Chondrocyte (in vitro differentiated cells): Measurements from ENCODE around the gene FUBP3. TPM values are rescaled to one million over a fixed set of nuclear protein-coding genes. Genes with fewer than 3 reads are reported as not detected.
A peak's percentile ranks its signal among the peaks of the same experiment; 100 is the strongest.

Source experiments
- DNase-seq: peaks from one replicate; pipeline ENCODE4 v3.0.0; 2021; ENCODE audit warnings: mixed read lengths, low spot score
- H3K27ac Mint-ChIP-seq: one replicate; pipeline ENCODE4 v1.8.0; 2021; ENCODE audit warnings: mild to moderate bottlenecking, moderate library complexity, mixed read lengths; ENCODE audit not compliant: unreplicated experiment
- H3K27me3 Mint-ChIP-seq: 2 replicates; pipeline ENCODE4 v1.8.0; 2021; ENCODE audit warnings: low read depth, mixed read lengths
- H3K36me3 Mint-ChIP-seq: 2 replicates; pipeline ENCODE4 v1.8.0; 2021; ENCODE audit warnings: low read depth, mixed read lengths
- H3K4me1 Mint-ChIP-seq: 2 replicates; pipeline ENCODE4 v1.8.0; 2021; ENCODE audit warnings: low read depth, mild to moderate bottlenecking, mixed read lengths
- H3K4me3 Mint-ChIP-seq: one replicate; pipeline ENCODE4 v1.8.0; 2021; ENCODE audit warnings: mild to moderate bottlenecking, moderate library complexity, mixed read lengths; ENCODE audit not compliant: unreplicated experiment
- H3K9me3 Mint-ChIP-seq: 2 replicates; pipeline ENCODE4 v1.8.0; 2021; ENCODE audit warnings: low read depth, mixed read lengths
- total RNA-seq: library from RNA; stranded (reverse); gene quantifications from 3 replicates; pipeline ENCODE4 v1.2.1, GENCODE V29; 2021
- TF ChIP-seq, protein P1 (sequence below): fragments of 200-600 bp; sonication (generic); IDR thresholded peaks from 2 replicates; pipeline ENCODE4 v1.5.0; 2021; ENCODE audit warnings: antibody characterized with exemption, mild to moderate bottlenecking, moderate library complexity

The FUBP3 gene
- total RNA-seq, 1 donor from 2014 or later, result 52.8 TPM

DNA sequence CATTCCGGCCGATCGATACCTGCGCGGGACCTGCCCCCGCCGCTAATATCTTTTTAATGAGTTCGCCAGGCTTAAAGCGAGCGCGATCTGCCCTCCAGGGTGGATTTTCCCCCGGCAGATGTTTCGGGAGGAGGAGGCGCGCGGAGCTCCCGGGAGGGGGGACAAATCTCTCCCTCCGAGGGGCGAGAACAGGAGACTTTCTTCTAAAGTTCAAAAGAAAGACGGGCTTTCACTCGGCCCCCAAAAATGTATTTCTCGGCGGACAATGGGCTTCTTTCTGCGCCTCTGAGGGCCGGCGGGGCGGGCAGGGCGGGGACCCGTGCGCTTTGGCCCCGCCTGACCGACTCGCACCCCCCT, 80.9 kb downstream of the FUBP3 start:
- Mint-ChIP-seq H3K9me3 (no peaks in the 10 kb centered on the region), H3K36me3 (peaks cover 2% of the 10 kb centered on the region), H3K27me3 (peaks cover 66% of the 10 kb centered on the region), H3K27ac (no peak overlapping the region), H3K4me3 (no peak overlapping the region), H3K4me1 (peaks cover 16% of the 10 kb centered on the region)
- DNase-seq, result no peak
- TF ChIP-seq, protein P1, sequence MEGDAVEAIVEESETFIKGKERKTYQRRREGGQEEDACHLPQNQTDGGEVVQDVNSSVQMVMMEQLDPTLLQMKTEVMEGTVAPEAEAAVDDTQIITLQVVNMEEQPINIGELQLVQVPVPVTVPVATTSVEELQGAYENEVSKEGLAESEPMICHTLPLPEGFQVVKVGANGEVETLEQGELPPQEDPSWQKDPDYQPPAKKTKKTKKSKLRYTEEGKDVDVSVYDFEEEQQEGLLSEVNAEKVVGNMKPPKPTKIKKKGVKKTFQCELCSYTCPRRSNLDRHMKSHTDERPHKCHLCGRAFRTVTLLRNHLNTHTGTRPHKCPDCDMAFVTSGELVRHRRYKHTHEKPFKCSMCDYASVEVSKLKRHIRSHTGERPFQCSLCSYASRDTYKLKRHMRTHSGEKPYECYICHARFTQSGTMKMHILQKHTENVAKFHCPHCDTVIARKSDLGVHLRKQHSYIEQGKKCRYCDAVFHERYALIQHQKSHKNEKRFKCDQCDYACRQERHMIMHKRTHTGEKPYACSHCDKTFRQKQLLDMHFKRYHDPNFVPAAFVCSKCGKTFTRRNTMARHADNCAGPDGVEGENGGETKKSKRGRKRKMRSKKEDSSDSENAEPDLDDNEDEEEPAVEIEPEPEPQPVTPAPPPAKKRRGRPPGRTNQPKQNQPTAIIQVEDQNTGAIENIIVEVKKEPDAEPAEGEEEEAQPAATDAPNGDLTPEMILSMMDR, result no peak

DNA sequence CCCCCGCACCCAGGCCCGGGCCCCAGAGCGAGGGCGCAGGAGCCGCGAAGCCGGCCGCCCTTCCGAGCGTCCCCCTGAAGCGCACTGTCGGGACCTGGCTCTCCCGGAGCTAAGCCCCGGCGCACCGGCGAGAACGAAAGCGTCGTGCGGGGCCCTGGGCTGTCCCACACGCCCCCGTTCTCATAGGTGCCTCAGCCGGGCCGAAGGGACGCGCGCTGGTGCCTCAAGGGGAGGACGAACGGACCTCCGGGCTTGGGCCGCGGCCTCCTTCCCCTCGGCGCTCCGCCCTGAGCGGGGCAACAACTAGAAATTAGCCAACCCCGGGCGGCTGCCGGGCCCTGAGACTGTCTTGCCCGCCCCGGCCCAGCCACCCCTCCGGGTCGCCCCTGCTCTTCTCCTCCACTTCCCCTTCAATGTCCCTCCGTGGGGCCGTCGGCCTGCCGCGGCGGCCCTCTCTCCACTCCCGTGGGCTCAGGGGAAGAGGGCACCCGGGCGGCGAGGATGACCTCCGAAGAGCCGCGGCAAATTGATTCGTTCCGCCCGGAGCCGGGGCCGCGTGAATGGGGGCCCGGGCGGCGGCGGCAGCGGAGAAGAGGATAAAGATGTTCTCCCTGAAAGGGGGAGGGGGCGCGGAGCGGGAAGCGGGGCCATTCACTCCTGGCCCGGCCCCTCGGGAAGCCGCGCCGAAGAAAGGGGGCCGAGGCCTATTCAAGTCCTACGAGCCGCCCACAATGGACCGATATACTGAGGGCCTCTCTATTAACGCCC, 81.5 kb downstream of the FUBP3 start:
- Mint-ChIP-seq H3K36me3 (peaks cover 3% of the 10 kb centered on the region), H3K27me3 (peaks cover 65% of the 10 kb centered on the region), H3K9me3 (no peaks in the 10 kb centered on the region), H3K27ac (no peak overlapping the region), H3K4me3 (no peak overlapping the region), H3K4me1 (peaks cover 20% of the 10 kb centered on the region)
- TF ChIP-seq, protein P1, result no peak
- no peak for DNase-seq

DNA sequence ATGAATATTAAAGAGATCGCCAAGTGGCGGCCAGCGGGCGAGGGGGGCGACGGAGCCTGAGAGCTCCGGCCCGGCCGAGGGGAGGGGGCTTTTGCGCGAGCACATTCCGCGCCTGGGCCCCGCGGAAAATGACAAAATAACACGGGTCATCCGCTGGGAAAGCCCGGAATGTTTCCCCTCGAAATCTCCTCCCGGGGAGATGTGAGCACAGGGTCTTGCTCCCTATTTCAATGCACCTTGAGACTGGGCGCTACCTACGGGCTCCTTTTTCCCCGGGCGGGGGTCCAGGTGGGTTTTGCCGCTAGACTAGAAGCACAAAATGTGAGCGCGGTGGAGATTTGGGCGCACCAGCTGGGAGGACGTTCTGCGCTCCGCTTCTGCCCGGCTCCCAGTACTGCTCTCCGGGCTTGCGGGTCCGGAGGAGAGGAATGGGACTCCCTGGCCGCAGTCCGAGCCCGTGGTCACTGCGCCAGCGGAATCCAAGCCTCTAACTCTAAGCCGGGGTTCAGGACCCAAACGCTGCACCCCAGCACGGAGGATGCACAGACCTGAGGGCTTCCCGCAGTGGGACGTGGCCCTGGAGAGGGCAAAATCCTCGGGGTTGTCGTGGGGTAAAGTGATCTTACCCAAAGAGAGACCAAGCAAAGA, 82.2 kb downstream of the FUBP3 start:
- H3K27me3 Mint-ChIP-seq, result peaks cover 61% of the 10 kb centered on the region
- peaks cover 20% of the 10 kb centered on the region for H3K4me1 Mint-ChIP-seq
- no peak overlapping the region for H3K4me3 Mint-ChIP-seq
- no peak overlapping the region for H3K27ac Mint-ChIP-seq
- TF ChIP-seq, protein P1, result no peak
- no peaks in the 10 kb centered on the region for H3K9me3 Mint-ChIP-seq
- DNase-seq, result no peak
- H3K36me3 Mint-ChIP-seq, result peaks cover 3% of the 10 kb centered on the region

DNA sequence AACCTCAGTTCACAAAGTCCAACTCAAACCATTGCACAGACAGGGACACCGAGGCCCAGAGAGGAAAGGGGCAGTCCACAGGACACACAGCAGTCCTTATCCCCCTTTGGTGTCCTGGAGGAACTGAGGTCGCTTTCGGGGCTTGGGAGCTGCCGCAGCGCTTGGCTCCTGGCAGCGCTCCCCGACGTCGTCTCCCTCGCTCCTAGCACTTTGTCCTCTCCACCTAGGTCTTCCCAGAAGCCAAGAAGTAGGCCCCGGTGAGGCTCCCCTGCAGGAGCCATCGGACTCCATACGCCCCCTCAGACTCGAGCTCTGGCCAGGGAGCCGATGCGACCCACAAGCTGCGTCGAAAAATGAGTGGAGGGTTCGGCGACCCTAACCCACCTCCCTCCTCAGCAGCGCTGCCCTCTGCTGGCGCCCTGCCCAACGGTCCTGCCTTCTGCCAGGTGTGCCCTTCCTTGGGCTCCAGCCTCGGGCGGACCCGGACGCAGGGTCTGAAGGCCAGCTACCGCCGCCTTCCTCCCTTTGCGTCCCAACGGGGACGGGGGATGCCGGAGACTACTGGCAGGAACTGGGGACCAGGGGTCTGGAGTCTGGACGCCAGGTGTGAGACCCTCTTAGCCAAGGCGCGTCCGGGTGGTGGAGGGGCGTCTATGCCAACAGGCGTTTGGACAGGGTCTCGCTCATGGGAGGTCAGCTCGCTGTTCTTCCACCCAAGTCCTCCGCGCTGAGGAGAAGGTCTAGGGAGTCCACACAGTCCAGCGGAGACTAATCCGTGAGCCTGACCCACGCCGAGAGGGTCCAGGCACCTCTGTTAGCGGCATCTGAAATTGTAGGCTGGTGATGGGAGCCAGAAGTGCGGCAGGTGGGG, 83.0 kb downstream of the FUBP3 start:
- Mint-ChIP-seq H3K4me3 (no peak overlapping the region), H3K4me1 (peaks cover 20% of the 10 kb centered on the region), H3K9me3 (no peaks in the 10 kb centered on the region), H3K36me3 (peaks cover 3% of the 10 kb centered on the region), H3K27ac (no peak overlapping the region), H3K27me3 (peaks cover 59% of the 10 kb centered on the region)
- TF ChIP-seq, protein P1, result no peak
- DNase-seq, result no peak

DNA sequence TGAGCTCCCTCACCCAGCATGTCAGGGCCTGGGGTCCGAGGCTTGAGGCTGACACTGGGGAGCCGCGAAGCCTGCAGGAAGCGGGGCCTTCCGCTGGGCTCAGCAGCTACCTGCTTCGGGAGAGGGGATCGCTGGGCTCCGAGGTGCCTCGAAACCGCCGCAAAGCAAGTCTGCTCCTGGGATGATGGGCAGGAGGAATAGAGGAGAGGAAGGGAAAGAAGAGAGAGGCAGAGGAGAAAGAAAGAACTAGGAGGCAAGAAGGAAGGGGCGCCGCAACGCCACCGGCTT, 83.5 kb downstream of the FUBP3 start:
- Mint-ChIP-seq H3K4me3 (peak overlapping the region; percentile 28), H3K36me3 (peaks cover 3% of the 10 kb centered on the region), H3K27me3 (peaks cover 60% of the 10 kb centered on the region), H3K27ac (no peak overlapping the region), H3K4me1 (peaks cover 20% of the 10 kb centered on the region), H3K9me3 (no peaks in the 10 kb centered on the region)
- DNase-seq, result no peak
- TF ChIP-seq, protein P1, result no peak
